SU-DHL-6 (cell line): ENCODE results near the gene DOC2B.
"Not testable (repeated sequence)": the region's sequence is repeated elsewhere in the genome, so short reads cannot be mapped to it uniquely, and the experiment has no call there.

Source experiments
- H2AFZ ChIP-seq: fragments of 200-600 bp; sonication (generic); 2 replicates; pipeline ENCODE4 v1.6.1; 2014; ENCODE audit warnings: low read depth, mild to moderate bottlenecking, moderate library complexity, mixed read lengths, antibody characterized with exemption, low read length; ENCODE audit not compliant: severe bottlenecking
- H3F3A ChIP-seq: fragments of 200-600 bp; shearing (Covaris generic); 2 replicates; pipeline ENCODE4 v1.6.0; 2016; ENCODE audit warnings: antibody characterized with exemption, mild to moderate bottlenecking; ENCODE audit not compliant: insufficient read depth
- H3K27ac ChIP-seq: fragments of 200-600 bp; sonication (generic); 2 replicates; pipeline ENCODE4 v1.5.1; 2016; ENCODE audit warnings: low read depth, mild to moderate bottlenecking, low read length, moderate library complexity, mixed read lengths
- H3K27me3 ChIP-seq: fragments of 200-600 bp; sonication (generic), shearing (Covaris generic); 2 replicates; pipeline ENCODE4 v1.6.0; 2014; ENCODE audit warnings: mild to moderate bottlenecking, low read length
- H3K36me3 ChIP-seq: fragments of 200-600 bp; sonication (generic); 2 replicates; pipeline ENCODE4 v1.6.1; 2014; ENCODE audit warnings: mild to moderate bottlenecking, low read length, mixed read lengths
- H3K4me2 ChIP-seq: fragments of 300-600, 200-600 bp; shearing (Covaris generic), sonication (generic); 2 replicates; pipeline ENCODE4 v1.6.0; 2014; ENCODE audit warnings: low read length, low read depth, mild to moderate bottlenecking; ENCODE audit not compliant: poor library complexity, severe bottlenecking
- H3K4me3 ChIP-seq: fragments of 200-600 bp; sonication (generic); 2 replicates; pipeline ENCODE4 v1.5.1; 2014; ENCODE audit warnings: antibody characterized with exemption, low read length, mild to moderate bottlenecking, mixed read lengths; ENCODE audit not compliant: insufficient read depth, poor library complexity, severe bottlenecking
- H3K79me2 ChIP-seq: fragments of 200-600 bp; sonication (generic); 2 replicates; pipeline ENCODE4 v1.6.1; 2014; ENCODE audit warnings: mild to moderate bottlenecking, low read length, moderate library complexity; ENCODE audit not compliant: insufficient read depth
- H3K9ac ChIP-seq: fragments of 200-600 bp; sonication (generic); 2 replicates; pipeline ENCODE4 v1.7.0; 2014; ENCODE audit warnings: mild to moderate bottlenecking, low read length
- H3K9me2 ChIP-seq: fragments of 200-600 bp; sonication (generic); replicated peaks from 2 replicates; pipeline ENCODE4 v1.6.1; 2014; ENCODE audit warnings: low read length; ENCODE audit not compliant: insufficient read depth
- H3K9me3 ChIP-seq: fragments of 200-600 bp; sonication (generic); 2 replicates; pipeline ENCODE4 v1.6.1; 2014; ENCODE audit warnings: low read length, mixed read lengths; ENCODE audit not compliant: insufficient read depth
- H4K20me1 ChIP-seq: fragments of 200-600 bp; sonication (generic); 2 replicates; pipeline ENCODE4 v1.6.1; 2014; ENCODE audit warnings: low read depth, mild to moderate bottlenecking, antibody characterized with exemption, low read length, moderate library complexity, mixed read lengths
- EZH2phosphoT487 ChIP-seq: fragments of 200-600 bp; sonication (generic), shearing (Covaris generic); conservative IDR thresholded peaks from 2 replicates; pipeline ENCODE4 v1.6.1; 2018; ENCODE audit warnings: mild to moderate bottlenecking, antibody characterized with exemption, low read length, moderate library complexity, mixed read lengths
- TF ChIP-seq, protein P1 (sequence below): fragments of 200-600 bp; sonication (generic); IDR thresholded peaks from one replicate; pipeline ENCODE4 v1.5.1; 2017; ENCODE audit warnings: antibody characterized with exemption, mild to moderate bottlenecking, low read length, moderate library complexity; ENCODE audit not compliant: insufficient read depth, poor library complexity, severe bottlenecking

DOC2B gene

GRCh38 chr17:226108-227077, 44.9 kb upstream of the DOC2B start:
- H3K4me3 ChIP-seq = no peak overlapping the region
- no peaks in the 10 kb centered on the region for H3K9me3 ChIP-seq
- no peak overlapping the region for H3K4me2 ChIP-seq
- H3K9me2 ChIP-seq = no peaks in the 10 kb centered on the region
- no peaks in the 10 kb centered on the region for H3K36me3 ChIP-seq
- no peaks in the 10 kb centered on the region for H3K27me3 ChIP-seq
- H3F3A ChIP-seq = no peaks in the 10 kb centered on the region
- H2AFZ ChIP-seq = no peak overlapping the region
- no peak overlapping the region for H3K9ac ChIP-seq
- no peaks in the 10 kb centered on the region for H4K20me1 ChIP-seq
- no peak for TF ChIP-seq EZH2phosphoT487
- TF ChIP-seq, protein P1, sequence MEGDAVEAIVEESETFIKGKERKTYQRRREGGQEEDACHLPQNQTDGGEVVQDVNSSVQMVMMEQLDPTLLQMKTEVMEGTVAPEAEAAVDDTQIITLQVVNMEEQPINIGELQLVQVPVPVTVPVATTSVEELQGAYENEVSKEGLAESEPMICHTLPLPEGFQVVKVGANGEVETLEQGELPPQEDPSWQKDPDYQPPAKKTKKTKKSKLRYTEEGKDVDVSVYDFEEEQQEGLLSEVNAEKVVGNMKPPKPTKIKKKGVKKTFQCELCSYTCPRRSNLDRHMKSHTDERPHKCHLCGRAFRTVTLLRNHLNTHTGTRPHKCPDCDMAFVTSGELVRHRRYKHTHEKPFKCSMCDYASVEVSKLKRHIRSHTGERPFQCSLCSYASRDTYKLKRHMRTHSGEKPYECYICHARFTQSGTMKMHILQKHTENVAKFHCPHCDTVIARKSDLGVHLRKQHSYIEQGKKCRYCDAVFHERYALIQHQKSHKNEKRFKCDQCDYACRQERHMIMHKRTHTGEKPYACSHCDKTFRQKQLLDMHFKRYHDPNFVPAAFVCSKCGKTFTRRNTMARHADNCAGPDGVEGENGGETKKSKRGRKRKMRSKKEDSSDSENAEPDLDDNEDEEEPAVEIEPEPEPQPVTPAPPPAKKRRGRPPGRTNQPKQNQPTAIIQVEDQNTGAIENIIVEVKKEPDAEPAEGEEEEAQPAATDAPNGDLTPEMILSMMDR = no peak
- no peaks in the 10 kb centered on the region for H3K79me2 ChIP-seq
- H3K27ac ChIP-seq = no peak overlapping the region

GRCh38 chr17:225551-225950, 44.1 kb upstream of the DOC2B start:
- Histone ChIP-seq H4K20me1 (no peaks in the 10 kb centered on the region), H3K79me2 (no peaks in the 10 kb centered on the region), H2AFZ (no peak overlapping the region), H3K4me3 (no peak overlapping the region), H3K4me2 (no peak overlapping the region), H3K9ac (no peak overlapping the region), H3F3A (no peaks in the 10 kb centered on the region), H3K9me3 (no peaks in the 10 kb centered on the region), H3K9me2 (no peaks in the 10 kb centered on the region), H3K27me3 (no peaks in the 10 kb centered on the region), H3K36me3 (no peaks in the 10 kb centered on the region), H3K27ac (no peak overlapping the region)
- TF ChIP-seq, protein P1 = no peak
- TF ChIP-seq EZH2phosphoT487 = no peak

- not testable (repeated sequence) for H3K9ac ChIP-seq, H3K79me2 ChIP-seq, H3K9me3 ChIP-seq, H3F3A ChIP-seq, H3K4me3 ChIP-seq, H2AFZ ChIP-seq, H3K27ac ChIP-seq, H3K27me3 ChIP-seq, H3K4me2 ChIP-seq, H4K20me1 ChIP-seq, H3K9me2 ChIP-seq, H3K36me3 ChIP-seq
Observed at GRCh38 chr17:224576-224975, 43.1 kb upstream of the DOC2B start.
